DMS114 treated with DMSO at 0.1 percent for 48 hours (cell line): ENCODE results near the gene KRT83.
"Not testable (repeated sequence)": the region's sequence is repeated elsewhere in the genome, so short reads cannot be mapped to it uniquely, and the experiment has no call there.

Experiments used
- DNase-seq: peaks from one replicate; lab custom pipeline; 2025; ENCODE audit not compliant: unreplicated experiment; lab: John Stamatoyannopoulos, UW

KRT83 gene

DNA sequence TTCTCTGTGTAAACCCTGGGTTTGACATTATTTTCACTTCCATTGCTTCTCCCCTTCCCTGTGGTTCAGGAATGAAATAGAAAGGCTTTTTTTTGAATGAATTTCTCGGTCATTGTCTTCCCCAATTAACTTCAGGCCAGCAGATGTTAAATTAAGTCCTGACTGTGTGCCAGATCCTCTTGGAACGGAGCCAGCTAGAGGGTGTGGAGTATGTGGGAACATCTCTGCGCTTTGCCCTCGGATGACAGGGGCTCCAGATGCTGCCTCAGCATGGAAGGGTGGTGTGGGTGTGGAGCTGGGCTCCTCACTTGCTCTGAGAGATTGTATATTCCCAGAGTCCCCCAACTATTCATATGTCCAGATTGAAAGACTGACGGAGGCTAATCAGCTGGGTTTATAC, 33.0 kb upstream of the KRT83 start:
- DNase-seq: no peak

DNA sequence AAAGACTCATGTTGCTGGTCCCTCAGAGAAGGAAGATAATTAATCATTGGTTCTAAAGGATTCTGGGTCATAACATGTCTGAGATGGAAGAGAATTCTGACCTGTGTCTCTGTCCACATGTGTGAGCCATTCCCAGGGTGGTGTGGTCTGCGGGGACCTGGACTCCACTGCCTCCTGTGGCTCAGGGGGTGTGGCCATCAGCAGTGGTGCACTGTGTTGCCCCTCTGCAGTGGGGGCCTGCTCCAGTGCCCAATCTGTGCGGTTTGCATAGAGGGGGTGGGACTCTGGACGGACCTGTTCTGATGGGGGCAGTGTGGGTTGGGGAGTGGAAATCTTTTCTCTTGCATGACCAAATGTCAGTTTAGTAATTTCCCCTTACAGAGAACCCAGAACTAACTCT, 32.6 kb upstream of the KRT83 start:
- no peak for DNase-seq

DNA sequence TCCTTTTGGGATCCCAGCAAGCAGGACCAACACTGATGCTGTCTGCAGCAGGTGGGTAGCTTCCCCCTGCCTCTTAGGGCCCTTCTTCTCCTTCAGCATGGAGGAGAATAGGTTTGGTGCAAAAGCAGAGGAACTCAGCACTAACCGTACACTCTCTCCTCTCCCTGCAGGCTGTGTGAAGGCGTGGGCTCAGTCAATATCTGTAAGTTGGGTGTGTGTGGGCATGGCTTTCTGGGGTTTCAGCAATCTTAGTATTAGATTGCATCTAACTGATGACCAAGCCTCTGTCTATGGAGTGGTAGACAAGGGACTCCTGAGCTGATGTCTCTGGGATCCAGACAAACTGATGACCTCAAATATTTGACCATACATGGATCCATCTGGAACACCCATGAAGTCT, 31.8 kb upstream of the KRT83 start:
- DNase-seq: no peak

DNA sequence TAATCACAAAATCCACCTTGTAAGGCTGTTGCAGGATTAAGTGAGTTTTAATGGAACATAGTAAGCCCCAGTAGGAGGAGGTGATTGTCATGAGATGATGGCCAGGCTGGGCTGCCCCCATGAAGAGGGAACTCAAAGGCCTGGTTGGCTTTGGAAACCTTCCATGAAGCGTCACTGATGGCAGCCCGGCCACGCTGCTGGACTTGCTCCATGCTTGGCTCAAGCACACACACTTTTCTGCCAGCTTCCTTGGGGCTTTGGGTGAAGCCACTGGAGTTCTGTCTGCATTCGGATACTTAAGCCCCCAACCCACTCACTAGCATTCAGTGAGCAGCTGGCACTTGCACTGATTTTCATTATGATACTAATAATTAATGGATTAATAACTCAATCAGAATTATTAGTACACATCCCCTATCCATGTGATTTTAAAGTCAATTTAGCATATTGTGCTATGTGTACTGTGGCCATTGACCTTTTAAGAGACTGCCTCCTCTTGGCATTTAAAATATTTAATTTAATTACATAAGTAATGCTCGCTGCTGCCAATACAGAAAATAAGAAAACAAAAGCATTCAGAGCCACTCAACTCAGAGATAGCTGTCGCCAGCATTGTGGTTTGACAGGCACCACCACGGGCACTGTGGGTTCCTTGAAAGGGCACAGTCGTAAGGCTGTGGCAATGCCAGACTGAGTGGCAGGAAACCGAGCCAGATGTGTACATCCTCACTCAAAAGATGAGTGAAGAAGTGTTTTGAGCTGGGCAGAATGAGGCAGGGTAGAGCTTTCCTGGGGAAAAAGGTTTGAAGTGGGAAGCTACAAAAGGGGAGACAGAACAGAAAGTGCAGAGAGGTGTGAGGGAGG, 30.2 kb upstream of the KRT83 start:
- DNase-seq: no peak

DNA sequence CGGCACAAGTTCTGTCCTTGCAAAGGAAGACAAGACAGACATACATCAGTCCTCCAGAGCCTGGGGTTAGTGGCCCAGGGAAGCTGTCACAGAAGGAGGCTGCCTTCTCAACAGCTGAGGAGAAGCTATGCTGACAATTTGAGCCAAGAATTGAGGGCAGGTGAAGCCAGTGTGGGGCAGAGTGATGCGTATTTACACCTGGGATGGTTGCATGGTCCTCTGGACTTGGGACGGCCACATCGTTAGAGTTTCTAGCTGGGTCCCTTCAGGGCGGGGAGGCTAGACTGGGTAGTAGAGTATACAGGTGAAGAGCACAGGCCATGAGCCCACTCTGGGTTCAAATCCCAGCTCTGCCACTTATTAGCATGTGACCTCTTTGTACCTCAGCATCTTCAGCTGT, 29.6 kb upstream of the KRT83 start:
- DNase-seq: no peak

DNA sequence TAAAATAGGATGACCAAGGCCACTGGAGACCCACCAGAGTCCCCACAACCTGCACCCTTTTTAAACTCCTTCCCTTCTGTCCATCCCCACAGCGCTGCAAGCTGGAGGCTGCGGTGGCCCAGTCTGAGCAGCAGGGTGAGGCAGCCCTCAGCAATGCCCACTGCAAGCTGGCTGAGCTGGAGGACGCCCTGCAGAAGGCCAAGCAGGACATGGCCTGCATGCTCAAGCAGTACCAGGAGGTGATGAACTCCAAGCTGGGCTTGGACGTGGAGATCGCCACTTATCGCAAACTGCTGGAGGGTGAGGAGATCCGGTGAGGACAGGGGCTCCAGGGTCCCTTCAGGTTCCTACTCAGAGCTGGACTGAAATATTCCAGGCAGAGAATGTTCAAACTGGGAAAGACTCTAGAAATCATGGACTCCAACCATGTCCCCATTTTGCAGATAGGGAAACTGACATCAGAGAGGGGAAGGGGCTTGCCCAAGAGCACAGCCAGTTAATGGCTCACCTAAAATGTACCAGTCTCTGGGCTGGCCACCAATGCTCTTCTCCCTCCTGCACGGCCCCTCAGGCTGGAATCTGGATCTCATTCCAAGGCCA, 28.9 kb upstream of the KRT83 start:
- no peak for DNase-seq

DNA sequence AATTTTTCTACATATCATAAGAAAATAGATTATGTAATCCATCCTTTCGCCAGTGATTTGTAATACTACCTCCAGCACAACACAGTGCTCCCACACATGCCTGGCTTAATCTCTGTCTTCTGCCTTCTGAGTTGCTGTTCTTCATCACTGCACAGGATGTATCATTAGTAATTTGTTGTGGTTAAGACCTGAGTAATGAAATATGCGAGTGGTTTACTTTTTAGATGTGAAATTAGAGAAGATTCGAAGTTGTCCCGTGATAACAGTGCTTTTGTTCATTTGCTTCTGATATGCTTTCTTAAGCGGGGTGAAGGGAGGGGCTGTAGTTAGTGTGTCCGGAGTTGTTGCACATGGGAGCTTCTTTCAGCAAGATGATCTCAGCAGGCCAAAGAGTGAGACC, 28.0 kb upstream of the KRT83 start:
- DNase-seq: no peak

DNA sequence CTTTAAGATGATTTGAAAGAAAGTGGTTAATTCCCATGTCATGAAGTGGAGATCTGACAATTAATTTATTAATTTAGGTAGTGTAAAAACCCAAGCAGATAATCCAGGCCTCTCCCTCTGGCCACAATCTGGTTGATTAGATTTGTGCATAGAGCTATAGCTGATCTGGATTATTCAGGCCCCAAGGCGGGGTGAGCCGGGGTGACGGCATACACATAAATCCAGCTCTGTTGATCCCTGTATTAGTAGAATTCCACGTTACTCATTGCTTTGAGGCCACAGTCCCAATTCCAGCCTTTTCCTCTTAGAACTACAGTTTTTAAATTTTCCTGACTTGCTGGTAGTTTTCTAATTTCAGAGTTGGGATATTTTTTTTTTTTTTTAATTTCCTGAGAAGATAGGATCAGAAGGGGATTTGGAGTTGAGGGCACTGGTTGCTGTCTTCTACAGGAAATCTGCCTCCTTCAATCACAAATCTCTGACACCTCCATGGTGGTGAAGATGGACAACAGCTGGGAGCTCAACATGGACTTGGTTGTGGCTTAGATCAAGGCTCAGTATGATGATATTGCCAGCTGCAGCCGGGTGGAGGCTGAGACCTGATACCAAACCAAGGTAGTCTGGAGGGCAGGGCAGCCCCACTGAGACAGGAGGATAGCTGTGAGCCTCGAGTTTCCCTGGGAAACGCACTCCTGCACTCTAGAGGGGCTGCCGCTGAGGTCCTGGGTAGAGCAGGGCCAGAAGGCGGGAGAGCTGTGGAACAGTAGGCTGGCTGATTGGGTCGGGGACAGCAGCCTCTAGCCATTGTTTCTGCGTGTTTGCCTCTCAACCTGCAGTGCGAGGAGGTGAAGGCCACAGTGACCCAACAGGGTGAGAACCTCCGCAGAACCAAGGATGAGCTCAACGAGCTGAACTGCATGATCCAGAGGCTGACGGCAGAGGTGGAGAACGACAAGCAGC, 26.6 kb upstream of the KRT83 start:
- no peak for DNase-seq

DNA sequence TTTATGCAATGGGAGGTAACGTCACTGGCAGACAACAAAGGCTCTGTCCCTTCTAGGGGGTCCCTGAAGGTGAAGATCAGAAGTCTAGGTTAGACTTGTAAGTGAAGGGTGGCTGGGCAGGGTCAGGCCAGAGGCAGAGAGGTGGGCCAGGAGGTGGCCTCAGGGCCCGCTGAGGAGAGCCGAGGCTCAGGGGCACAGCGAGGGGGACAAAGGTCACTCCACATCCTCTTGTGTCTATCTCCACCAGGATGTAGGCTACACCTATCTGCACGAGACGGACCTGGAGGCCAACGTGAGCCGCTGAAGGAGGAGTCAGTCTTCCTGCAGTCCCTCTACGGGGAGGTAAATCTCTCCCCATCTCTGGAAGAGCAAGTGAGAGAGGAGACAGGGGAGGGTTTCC, 25.8 kb upstream of the KRT83 start:
- no peak for DNase-seq

DNA sequence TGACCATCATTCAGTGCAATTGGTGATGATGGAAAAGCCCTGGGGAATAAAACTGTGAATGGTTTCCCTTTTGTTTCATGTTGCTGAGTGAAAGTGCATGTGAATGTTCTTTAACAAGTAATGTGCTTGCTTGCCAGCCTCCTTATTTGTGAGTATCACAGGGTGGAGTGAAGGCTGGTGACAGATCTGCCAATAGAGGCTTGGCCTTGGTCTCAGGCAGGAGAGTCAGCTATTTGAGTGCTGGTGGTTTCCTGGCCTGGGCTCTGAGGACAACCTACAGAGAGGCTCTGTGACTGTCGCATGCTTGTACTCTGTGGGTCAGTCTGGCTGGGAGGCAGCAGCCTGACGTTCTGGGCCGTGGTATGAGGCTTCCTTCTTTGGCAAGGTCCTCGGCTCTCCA, 25.4 kb upstream of the KRT83 start:
- no peak for DNase-seq

DNA sequence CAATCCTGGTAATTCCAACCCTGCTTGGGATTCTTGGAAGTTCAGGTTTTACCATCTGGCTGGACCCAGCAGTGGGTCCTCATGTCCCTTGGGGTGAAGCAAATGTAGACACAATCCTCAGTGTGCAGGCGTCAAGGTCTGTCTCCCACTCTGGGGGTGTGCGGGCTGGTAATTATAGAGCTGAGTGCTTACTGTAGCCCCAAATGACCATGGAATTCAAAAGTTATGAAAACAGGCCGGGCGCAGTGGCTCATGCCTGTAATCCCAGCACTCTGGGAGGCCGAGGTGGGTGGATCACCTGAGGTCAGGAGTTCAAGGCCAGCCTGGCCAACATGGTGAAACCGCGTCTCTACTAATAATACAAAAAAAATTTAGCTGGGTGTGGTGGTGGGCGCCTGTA, 23.8 kb upstream of the KRT83 start:
- DNase-seq: not testable (repeated sequence)

DNA sequence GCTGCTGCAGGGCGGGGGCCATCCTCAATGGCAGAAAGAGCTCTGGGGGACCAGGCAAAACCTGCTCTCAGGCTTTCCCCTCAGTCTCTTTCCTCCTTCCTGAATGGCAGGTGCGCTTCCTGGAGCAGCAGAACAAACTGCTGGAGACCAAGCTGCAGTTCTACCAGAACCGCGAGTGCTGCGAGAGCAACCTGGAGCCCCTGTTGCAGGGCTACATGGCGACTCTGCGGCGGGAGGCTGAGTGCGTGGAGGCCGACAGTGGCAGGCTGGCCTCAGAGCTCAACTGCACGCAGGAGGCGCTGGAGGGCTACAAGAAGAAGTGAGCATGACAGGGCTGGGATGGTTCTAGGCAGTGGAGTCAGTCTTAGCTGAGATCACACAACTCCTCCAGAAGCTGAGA, 22.9 kb upstream of the KRT83 start:
- no peak for DNase-seq

DNA sequence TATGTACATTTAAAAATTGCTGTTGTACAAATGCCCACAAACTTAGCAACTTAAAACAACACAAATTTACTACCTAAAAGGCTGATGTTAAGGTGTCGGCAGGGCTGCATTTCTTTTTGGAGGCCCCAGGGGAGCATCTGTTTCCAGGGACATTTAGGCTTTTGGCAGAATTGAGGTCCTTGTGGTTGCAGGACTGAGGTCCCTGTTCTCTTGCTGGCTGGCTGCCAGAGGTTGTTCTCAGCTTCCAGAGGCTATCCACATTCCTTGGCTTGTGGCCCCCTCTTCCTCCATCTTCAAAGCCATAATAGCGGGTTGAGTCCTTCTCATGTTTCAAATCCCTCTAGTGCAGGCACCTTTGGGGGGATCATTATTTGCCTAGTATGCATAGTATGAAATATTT, 22.4 kb upstream of the KRT83 start:
- DNase-seq: no peak

DNA sequence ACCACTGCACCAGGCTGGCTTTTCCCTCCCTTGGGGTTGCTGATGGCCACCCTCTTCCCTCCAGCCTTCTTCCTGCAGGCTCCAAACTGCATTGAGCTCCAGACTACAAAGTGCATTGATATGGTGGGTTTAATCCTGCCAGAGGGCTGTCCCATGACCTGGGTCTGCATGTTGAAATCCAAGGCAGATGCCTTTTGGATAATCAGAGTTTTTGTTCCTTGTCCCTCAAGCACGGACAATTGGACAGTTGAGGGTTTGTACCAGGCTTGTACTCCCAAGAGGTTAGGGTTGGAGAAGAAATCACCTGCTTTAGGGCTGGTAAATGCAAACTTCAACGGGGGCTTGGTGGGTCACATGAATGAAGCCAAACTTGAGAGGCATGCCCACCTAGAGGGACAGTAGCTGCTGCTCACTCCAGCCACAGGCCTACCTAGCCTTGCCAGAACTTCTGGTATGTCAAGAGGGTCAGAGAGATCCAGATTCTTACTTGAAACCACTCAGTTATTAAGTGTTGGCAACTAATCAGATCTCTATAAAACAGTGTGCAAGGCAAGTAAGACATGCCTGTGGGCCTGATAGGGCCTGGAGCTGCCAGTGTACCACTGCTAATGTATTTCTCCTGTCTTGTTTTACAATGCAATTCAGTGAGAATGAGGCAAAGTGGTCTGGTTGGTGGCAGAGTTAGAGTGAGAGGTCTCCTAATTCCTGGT, 21.7 kb upstream of the KRT83 start:
- no peak for DNase-seq

DNA sequence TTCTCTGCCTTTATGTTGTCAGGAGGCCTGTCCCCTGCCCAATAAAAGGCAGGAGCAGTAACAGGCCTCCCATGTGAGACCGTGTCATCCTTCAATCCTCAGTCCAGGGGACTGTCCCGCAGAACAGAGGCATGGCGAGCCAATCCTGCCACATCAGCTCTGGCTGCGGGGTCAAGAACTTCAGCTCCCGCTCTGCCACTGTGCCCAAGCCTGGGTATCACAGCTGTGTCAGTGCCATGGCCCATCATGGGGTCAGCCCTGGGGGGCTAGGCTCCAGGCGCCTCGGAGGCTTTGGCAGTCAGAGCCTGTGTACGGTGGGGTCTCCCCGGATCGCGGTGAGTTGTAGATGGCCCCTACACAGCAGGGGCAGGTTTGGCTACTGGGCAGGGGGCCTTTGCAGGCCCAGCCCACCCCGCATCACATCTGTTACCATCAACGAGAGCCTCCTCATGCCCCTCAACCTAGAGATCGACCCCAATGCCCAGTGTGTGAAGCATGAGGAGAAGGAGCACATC, 19.9 kb upstream of the KRT83 start:
- no peak for DNase-seq

DNA sequence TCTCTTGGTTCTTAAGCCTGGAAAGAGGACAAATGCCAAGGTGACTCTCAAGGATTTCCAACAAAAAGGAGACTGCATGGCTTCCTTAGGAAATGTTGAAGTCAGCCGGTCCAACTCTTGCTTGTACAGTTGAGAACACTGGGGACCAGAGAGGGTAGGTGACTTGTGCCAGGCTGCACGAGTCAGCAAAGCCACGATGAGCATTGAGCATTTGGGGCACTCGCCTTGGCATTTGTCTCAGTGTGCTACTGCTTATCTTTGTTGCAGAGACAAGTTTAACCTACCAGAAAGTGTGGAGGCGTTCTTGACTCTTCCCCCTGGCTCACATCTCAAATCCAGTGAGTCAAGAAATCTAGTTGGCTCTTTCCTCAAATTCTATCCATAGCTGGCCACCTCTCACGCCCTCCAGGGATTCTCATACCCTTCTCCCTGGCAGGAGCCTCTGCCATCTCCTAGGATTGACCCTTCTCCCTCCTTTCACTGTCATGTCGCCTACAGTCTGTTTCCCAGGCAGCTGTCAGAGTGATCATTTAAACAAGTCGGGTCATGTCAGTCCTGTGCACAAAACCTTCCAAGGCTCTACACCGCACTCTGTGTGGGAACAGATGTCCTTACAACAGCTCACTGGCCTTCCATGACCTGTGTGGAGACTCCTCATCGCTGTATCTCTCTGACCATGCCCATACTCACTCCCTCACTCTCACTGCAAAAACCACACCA, 17.2 kb upstream of the KRT83 start:
- no peak for DNase-seq

DNA sequence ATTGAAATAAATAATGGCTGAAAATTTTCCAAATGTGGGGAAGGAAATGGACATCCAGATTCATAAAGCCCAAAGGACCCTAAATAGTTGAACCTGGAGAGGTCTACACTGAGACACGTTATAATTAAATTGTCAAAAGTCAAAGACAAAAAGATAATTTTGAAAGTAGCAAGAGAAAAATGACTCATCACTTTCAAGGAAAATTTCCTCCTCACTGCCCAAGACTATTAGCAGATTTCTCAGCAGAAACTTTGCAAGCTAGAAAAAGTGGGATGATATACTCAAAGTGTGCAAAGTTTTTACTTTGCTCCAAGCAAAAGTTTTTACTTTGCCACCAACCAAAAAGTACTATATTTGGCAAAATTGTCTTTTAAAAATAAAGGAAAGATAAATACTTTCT, 15.9 kb upstream of the KRT83 start:
- no peak for DNase-seq

DNA sequence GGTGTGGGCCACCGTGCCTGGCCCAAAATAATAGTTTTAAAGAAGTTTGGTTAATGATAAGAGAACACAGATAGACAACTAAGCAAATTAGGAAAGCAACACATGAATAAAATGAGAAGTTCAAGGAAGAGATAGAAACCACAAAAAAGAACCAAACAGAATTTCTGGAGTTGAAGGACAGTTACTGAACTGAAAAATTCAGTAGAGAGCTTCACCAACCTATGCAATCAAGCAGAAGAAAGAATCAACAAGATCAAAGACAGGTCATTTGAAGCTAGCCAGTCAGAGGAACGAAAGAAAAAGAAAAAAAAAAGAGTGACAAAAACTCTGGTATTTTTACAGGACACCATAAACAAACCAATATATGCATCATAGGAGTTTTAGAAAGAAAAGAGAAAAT, 15.4 kb upstream of the KRT83 start:
- no peak for DNase-seq

DNA sequence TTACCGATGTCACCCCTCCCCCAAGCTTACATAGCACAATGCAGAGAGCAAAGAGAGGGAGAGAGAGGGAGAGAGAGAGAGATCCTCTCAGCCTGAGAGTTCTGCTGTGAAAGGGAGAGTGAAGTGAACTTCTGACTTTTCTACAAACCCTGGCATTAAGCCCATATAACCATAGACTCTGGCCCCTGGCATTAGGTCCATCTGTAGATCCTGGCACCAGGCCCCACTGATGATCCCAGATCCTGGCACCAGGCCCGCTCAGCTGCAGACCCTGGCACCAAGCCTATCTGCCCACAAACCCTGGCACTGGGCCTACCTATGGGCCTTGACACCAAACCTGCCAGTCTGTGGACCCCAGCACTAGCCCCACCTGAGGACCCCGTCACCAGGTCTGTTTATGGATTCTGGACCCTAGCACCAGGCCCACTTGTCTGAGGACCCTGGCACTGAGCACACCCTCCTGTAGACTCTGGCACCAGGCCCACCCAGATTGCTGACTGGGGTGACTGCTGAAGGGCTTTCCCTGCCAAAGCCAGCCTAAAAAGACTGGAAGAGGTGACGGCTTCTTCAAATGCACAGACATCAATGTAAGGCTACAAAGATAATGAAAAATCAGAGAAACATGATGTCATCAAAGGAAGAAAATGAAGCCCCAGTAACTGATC, 14.5 kb upstream of the KRT83 start:
- no peak for DNase-seq

DNA sequence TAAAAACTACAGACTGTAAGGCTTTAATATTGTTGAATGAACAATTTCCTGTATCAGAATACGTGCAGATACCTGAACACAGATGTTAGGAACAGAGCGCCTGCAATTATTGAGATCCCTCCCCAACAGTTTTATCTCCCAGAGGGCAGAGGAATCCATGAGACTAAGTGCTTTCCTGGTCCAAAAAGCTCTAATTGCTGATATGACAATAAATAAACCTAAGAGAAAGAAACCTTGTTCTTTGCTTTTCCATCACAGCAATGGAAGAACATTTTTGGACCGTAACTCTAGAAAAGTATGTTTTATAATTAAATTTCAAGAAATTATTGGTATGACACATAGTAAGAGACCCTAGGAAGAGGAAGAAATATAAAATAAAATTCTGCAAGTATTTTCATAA, 13.0 kb upstream of the KRT83 start:
- no peak for DNase-seq
